Skeletal muscle satellite cell (primary cell): ENCODE results near the gene DCLK3.

Experiments used
- H3K27me3 ChIP-seq: 2 replicates; pipeline ENCODE4 v1.7.0; 2013; ENCODE audit warnings: low read length; ENCODE audit not compliant: control insufficient read depth, insufficient read depth
- H3K36me3 ChIP-seq: 2 replicates; pipeline ENCODE4 v1.7.0; 2013; ENCODE audit warnings: mild to moderate bottlenecking, control low read depth, low read length; ENCODE audit not compliant: insufficient read depth
- H3K4me1 ChIP-seq: 2 replicates; pipeline ENCODE4 v1.7.0; 2013; ENCODE audit warnings: low read length; ENCODE audit not compliant: control insufficient read depth, insufficient read depth
- H3K4me2 ChIP-seq: 2 replicates; pipeline ENCODE4 v1.7.0; 2013; ENCODE audit warnings: mild to moderate bottlenecking, low read length
- H3K4me3 ChIP-seq: 2 replicates; pipeline ENCODE4 v1.7.0; 2013; ENCODE audit warnings: low read length
- H3K9ac ChIP-seq: 2 replicates; pipeline ENCODE4 v1.7.0; 2013; ENCODE audit warnings: mild to moderate bottlenecking, low read depth, low read length, moderate library complexity
- H3K9me3 ChIP-seq: replicated peaks from 2 replicates; pipeline ENCODE4 v1.7.0; 2013; ENCODE audit warnings: mild to moderate bottlenecking, control low read depth, low read length

Gene DCLK3

DNA sequence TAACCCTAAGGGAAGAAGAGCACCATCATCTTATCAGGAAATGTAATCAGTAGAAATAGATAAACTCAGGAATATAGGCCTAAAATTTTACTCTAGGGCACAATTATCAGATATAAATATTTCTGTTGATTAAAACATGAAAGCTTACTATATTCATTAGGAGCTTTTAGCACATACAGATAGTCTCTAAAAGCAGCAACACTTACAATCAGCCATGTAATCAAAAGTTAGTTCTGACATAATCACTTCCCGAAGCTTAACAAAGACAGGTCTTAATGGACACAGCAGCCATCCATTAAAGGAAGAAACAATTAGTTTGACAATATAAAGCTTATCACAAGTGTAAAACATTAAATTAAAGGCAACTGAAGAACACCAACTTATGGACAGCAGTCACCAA, 30.6 kb downstream of the DCLK3 start:
- Histone ChIP-seq H3K4me1 (no peaks in the 10 kb centered on the region), H3K9ac (no peak overlapping the region), H3K27me3 (peaks cover 8% of the 10 kb centered on the region), H3K4me2 (no peak overlapping the region), H3K36me3 (no peaks in the 10 kb centered on the region), H3K9me3 (no peaks in the 10 kb centered on the region), H3K4me3 (no peak overlapping the region)

DNA sequence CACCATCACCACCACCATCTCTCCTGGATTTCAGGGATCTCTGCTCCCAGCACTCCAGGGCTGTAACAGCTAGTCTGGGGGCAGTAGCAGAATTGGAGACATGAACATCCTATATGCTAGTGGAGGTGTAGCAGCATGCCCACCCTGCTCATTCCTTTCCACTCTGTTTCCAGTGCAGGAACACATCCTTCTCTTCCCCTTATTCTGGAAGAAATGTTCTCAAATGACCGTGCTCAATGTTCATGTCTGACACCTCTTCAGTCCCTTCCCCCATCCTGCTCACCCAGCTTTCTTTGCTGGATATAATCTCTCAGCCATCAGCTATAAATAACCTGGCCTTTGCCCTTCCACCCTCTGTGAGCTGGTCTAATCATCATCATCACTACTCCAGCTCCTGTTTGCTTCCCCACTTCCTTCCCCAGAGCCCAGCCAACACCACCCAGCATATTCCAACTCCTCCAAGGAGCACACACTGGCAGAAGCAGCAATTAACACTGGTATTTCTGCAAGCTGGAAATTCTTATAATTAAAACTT, 31.1 kb downstream of the DCLK3 start:
- H3K9me3 ChIP-seq = no peaks in the 10 kb centered on the region
- H3K27me3 ChIP-seq = peaks cover 12% of the 10 kb centered on the region
- no peak overlapping the region for H3K4me3 ChIP-seq
- H3K36me3 ChIP-seq = no peaks in the 10 kb centered on the region
- no peaks in the 10 kb centered on the region for H3K4me1 ChIP-seq
- no peak overlapping the region for H3K9ac ChIP-seq
- H3K4me2 ChIP-seq = no peak overlapping the region

DNA sequence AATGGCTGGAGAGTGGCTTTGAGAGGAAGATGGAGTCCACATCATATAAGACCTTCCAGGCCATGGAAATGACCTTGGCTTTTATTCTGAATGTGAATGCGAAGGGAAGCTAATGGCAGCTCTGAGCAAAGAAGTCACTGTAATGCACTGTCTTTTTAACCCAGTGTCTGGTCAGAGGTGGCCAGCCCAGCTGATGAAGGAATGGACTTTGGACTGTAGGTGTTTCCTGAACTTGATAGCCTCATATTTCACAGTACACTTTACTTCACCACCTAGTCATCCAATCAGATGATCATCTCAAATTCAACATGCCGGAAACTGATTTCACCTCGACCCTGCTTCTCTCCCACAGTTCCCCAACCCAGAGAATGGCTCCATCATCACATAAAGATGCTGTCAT, 33.4 kb downstream of the DCLK3 start:
- H3K4me2 ChIP-seq = no peak overlapping the region
- peaks cover 18% of the 10 kb centered on the region for H3K27me3 ChIP-seq
- no peak overlapping the region for H3K4me3 ChIP-seq
- no peaks in the 10 kb centered on the region for H3K36me3 ChIP-seq
- no peak overlapping the region for H3K9ac ChIP-seq
- no peaks in the 10 kb centered on the region for H3K4me1 ChIP-seq
- H3K9me3 ChIP-seq = no peaks in the 10 kb centered on the region

DNA sequence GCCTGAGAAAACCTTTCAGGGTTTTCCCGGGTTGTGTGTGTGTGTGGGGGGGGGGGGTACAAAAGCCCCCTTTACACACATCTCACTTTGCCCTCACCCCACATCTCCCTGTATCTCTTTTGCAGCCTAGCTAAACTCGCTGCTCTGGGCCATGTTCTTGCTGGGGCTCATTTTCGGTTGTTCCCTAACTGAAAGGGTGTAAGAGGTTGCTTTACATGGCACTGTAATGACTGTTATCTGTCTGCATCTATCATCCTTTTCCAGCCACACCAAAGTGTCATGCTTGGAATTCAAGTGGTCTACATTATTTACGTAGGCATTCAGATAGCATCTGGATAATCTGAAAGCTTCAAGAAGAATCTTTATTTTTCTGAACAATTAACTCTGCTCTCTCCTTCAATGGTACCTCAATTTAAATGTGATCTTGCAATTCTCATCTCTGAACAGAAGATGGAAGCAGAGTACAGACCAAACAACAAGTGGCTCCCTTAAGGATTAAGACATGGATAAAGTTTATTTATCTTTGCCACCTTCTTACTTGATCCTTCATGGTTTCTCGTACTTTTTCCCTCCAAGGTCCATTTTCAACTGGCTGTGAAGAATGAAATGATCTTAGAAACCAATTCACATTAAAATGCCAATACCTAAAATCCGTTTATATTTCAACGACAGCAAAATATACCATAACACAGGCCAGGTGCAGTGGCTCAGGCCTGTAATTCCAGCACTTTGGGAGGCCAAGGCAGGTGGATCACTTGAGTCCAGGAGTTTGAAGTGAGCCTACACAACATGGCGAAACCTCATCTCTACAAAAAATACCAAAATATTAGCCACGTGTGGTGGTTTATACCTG, 34.9 kb downstream of the DCLK3 start:
- Histone ChIP-seq H3K36me3 (no peaks in the 10 kb centered on the region), H3K27me3 (peaks cover 21% of the 10 kb centered on the region), H3K9me3 (no peaks in the 10 kb centered on the region), H3K4me1 (no peaks in the 10 kb centered on the region), H3K4me2 (no peak overlapping the region), H3K4me3 (no peak overlapping the region), H3K9ac (no peak overlapping the region)

DNA sequence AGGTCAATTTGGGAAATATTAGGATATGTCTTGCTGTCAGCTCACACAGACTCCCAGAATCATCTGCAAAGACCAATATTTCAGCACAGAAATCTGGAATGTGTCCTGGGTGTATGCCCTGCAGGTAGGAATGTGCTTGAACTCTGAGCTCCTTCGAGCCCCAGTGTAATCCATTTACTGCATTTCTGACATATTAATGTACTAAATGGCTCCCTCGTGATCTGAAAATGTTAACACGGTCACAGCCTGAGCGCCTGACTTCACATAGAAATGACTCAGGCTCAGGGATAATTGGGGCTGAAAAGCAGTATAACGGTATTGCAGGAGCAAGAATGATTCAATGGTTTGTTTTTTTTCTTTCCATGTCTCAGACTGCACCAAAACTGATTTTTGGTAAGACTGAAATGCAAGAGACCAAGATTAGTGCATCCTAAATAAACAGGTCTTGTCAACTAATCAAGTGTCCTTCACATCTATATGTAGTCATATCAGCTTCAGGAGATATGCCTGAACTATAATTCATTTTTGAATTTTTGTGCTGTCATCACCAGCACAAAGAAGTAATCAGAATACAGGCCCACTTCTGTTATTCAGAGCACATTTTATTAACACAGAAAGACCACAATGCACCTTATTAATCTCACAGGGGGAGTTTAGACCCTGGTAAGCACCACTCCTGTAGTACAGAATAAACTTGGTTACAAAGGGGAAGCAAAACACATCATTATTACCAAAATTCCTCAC, 49.8 kb downstream of the DCLK3 start:
- Histone ChIP-seq H3K27me3 (peaks cover 22% of the 10 kb centered on the region), H3K9me3 (no peaks in the 10 kb centered on the region), H3K4me1 (no peaks in the 10 kb centered on the region)

DNA sequence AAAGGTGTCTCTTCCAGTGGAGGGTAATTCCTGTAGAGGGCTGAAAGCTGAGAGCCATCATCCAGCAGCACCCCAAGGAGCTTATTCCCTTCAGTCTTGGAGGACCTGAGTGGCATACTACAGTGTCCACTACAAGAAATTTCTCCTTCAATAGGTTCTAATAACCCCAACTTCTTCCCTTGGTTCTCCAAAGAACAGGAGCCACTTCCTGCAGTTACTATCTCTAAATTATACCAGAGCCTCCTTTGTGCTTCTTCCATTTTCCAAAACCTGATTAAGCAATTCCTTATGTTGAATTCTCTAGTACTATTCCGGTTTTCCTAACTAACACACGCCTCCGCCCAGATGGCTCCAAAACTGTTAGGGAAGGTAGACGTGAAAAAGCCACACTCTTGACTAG, 50.4 kb downstream of the DCLK3 start:
- H3K9me3 ChIP-seq = no peaks in the 10 kb centered on the region
- H3K4me2 ChIP-seq = no peak overlapping the region
- no peak overlapping the region for H3K4me3 ChIP-seq
- no peaks in the 10 kb centered on the region for H3K36me3 ChIP-seq
- H3K27me3 ChIP-seq = peaks cover 25% of the 10 kb centered on the region
- H3K4me1 ChIP-seq = no peaks in the 10 kb centered on the region
- no peak overlapping the region for H3K9ac ChIP-seq

More for the DNA sequence above, 49.8 kb downstream of the DCLK3 start:
- no peaks in the 10 kb centered on the region for H3K36me3 ChIP-seq
- no peak overlapping the region for H3K4me3 ChIP-seq
- no peak overlapping the region for H3K9ac ChIP-seq
- H3K4me2 ChIP-seq = no peak overlapping the region

DNA sequence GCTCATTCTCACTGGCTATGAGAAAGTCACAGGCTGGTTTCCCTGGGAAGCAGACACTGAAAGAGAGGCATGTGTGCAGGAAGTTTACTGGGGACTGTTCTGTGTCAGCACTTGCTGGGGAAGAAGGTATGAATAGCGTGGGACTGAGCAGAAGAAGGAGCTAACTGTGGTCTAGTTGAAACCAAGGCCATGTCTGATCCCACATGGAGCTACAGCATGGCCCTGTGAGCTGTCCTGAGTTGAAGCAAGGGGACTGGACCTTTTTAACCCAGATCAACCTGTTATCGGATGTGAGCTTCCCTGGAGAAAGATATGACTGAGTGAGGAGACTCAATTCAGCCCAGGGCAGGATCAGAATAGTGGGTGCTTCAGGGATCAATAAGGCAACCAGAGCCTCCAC, 53.7 kb downstream of the DCLK3 start:
- peaks cover 6% of the 10 kb centered on the region for H3K4me1 ChIP-seq
- peaks cover 39% of the 10 kb centered on the region for H3K27me3 ChIP-seq
- no peak overlapping the region for H3K4me2 ChIP-seq
- H3K9me3 ChIP-seq = no peaks in the 10 kb centered on the region
- no peak overlapping the region for H3K9ac ChIP-seq
- no peak overlapping the region for H3K4me3 ChIP-seq
- H3K36me3 ChIP-seq = no peaks in the 10 kb centered on the region

DNA sequence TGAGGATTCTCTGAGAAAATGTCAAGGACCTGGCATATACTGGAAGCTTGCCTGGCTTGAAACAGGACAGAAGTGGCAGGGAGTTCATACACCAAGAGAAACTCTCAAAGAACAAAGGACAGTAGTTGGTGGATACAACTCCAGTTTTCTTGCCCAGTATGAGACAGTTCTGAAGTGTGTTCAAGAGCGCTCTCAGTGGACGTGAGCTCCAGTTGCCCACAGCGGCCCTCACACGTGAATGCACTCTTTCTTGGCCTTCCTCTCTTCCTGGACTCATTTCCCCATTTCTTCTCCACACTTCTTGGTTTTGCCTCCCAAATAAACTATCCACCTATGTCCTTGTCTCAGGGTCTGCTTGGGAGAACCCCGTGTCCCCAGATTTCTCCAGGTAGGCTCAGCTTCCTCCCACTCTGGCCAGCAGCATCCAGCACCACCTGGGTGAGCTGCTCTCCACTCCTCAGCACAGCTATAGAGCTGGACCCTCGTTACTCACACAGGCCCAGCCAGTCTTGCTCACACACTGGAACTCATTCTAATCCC, 54.5 kb downstream of the DCLK3 start:
- peaks cover 39% of the 10 kb centered on the region for H3K27me3 ChIP-seq
- no peaks in the 10 kb centered on the region for H3K9me3 ChIP-seq
- no peak overlapping the region for H3K4me3 ChIP-seq
- H3K4me2 ChIP-seq = no peak overlapping the region
- no peaks in the 10 kb centered on the region for H3K36me3 ChIP-seq
- H3K4me1 ChIP-seq = peaks cover 6% of the 10 kb centered on the region
- no peak overlapping the region for H3K9ac ChIP-seq

DNA sequence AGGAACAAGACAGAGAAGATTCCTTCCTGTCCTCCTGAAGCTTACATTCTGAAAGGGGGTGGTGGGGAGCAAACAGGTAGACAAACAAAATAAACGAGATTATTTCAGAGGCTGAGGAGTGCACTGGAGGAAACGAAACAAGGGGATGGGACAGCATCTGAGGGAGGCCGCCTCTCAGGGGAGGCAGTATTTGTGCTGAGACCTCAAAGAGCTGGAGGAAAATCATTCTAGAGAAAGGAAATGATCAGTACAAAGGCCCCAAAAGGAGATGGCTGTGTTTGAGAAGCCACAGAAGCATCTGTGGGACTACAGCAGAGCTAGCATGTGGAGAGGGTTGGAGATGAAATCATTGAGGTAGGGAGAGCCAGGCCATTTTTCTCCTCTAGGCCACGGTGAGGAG, 55.1 kb downstream of the DCLK3 start:
- Histone ChIP-seq H3K27me3 (peaks cover 39% of the 10 kb centered on the region), H3K36me3 (no peaks in the 10 kb centered on the region), H3K4me1 (peaks cover 6% of the 10 kb centered on the region), H3K9me3 (no peaks in the 10 kb centered on the region), H3K4me3 (no peak overlapping the region), H3K4me2 (no peak overlapping the region), H3K9ac (no peak overlapping the region)

DNA sequence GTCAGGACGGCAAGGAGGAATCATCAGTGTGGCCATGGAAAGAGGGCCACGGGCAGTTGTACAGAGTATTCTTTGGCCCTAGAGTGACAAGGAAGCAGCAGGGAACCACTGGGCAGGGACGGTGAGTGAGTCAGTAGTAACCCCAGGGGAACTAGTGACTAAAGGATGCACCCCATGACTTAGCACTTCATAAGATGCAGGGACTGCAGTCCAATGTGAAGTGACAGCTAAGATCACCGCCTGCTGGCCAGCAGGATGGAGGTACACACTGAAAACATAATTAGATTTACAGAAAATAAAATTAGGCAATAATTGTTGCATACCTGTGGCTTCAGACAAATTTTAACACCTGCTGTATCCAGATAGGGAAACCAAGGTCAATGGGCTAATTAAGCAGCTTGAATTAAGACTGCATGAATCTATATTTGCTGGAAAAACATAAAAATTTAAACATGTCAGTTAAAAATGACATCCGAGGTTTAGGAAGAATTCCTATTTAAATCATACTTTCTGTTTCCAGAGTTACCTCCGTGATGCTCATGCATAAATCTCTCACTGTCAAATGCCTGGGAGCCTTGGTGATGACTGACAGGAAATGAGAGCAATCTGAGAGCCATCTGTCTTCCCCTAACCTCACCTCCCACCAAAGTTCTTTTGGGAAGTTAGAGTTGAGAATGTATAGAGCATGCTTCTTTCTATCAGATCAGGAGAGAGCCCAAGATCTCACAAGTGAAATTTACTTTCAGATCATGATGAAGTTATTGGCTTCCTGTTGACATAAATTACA, 56.5 kb downstream of the DCLK3 start:
- Histone ChIP-seq H3K9me3 (no peaks in the 10 kb centered on the region), H3K9ac (no peak overlapping the region), H3K4me2 (no peak overlapping the region), H3K4me3 (no peak overlapping the region), H3K4me1 (peaks cover 6% of the 10 kb centered on the region), H3K36me3 (no peaks in the 10 kb centered on the region), H3K27me3 (peaks cover 34% of the 10 kb centered on the region)

DNA sequence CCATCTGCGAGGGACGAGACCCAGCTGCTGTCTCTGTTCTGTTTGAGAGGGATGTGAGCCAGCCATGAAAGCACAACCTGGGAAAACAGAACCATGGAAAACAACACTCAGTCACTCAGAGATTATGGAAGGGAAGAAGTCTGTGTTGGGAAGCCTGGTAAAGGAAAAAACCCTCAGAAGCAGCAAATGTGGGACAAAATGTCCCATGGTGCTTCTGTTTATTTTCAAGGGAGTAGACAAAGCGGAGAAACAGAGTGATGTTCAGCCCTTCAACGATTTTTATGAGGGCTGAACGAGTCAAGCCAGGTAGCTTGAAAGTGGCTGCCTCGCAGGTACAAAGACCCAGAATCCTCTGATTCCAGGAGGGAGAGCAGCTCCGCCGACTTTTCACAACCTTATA, 59.3 kb downstream of the DCLK3 start:
- H3K36me3 ChIP-seq = no peaks in the 10 kb centered on the region
- peaks cover 24% of the 10 kb centered on the region for H3K27me3 ChIP-seq
- no peak overlapping the region for H3K4me2 ChIP-seq
- no peaks in the 10 kb centered on the region for H3K9me3 ChIP-seq
- H3K4me1 ChIP-seq = peaks cover 17% of the 10 kb centered on the region
- no peak overlapping the region for H3K4me3 ChIP-seq
- H3K9ac ChIP-seq = no peak overlapping the region
